Brain microvascular endothelial cell (primary cell): Measurements from ENCODE around the gene CDH4.

ENCODE experiments used
- DNase-seq: peaks from one replicate; pipeline ENCODE4 v3.0.0-alpha.2; 2020
- H3K27ac ChIP-seq: fragments of 250-450 bp; sonication (Bioruptor Pico); 2 replicates; pipeline ENCODE4 v1.5.1; 2020; ENCODE audit warnings: mild to moderate bottlenecking, moderate library complexity
- H3K27me3 ChIP-seq: fragments of 250-450 bp; sonication (Bioruptor Pico); replicated peaks from 2 replicates; pipeline ENCODE4 v1.5.1; 2020; ENCODE audit warnings: mild to moderate bottlenecking
- H3K36me3 ChIP-seq: fragments of 250-450 bp; sonication (Bioruptor Pico); replicated peaks from 2 replicates; pipeline ENCODE4 v1.5.1; 2020; ENCODE audit warnings: mild to moderate bottlenecking
- H3K4me3 ChIP-seq: 2 replicates; pipeline ENCODE4 v1.5.1; 2011; ENCODE audit warnings: low read depth, mild to moderate bottlenecking, control low read depth, low read length, moderate library complexity
- CTCF ChIP-seq: IDR thresholded peaks from 2 replicates; pipeline ENCODE4 v1.5.1; 2011; ENCODE audit warnings: low read depth, mild to moderate bottlenecking, moderate library complexity, low read length, control low read depth, inconsistent platforms; ENCODE audit errors: missing control alignments
- in situ Hi-C: cut with HindIII; loops from 2 replicates; pipeline ENCODE4 v1.10.0; 2017; ENCODE audit warnings: low sequenced_read_pairs, low pct_ligation_motif_present

The CDH4 gene

GRCh38 chr20:61441537-61441936 lies 189.5 kb downstream of the CDH4 start:
- Histone ChIP-seq H3K36me3 (no peaks in the 10 kb centered on the region), H3K27me3 (no peaks in the 10 kb centered on the region), H3K27ac (no peak overlapping the region), H3K4me3 (no peak overlapping the region)
- no peak for TF ChIP-seq CTCF
- in situ Hi-C loops = no loop called here
- no peak for DNase-seq

GRCh38 chr20:61442075-61442670 lies 190.1 kb downstream of the CDH4 start:
- no peaks in the 10 kb centered on the region for H3K27me3 ChIP-seq
- in situ Hi-C loops = no loop called here
- no peak for TF ChIP-seq CTCF
- no peak overlapping the region for H3K27ac ChIP-seq
- no peaks in the 10 kb centered on the region for H3K36me3 ChIP-seq
- H3K4me3 ChIP-seq = no peak overlapping the region
- DNase-seq = no peak

- H3K27me3 ChIP-seq = no peaks in the 10 kb centered on the region
- H3K4me3 ChIP-seq = no peak overlapping the region
- no peak for TF ChIP-seq CTCF
- no peak for DNase-seq
- no peak overlapping the region for H3K27ac ChIP-seq
- H3K36me3 ChIP-seq = no peaks in the 10 kb centered on the region
- in situ Hi-C loops = no loop called here
Measured at GRCh38 chr20:61442718-61443117, 190.7 kb downstream of the CDH4 start.

GRCh38 chr20:61443443-61444126 lies 191.5 kb downstream of the CDH4 start:
- Histone ChIP-seq H3K27ac (no peak overlapping the region), H3K36me3 (no peaks in the 10 kb centered on the region), H3K4me3 (no peak overlapping the region), H3K27me3 (no peaks in the 10 kb centered on the region)
- in situ Hi-C loops = no loop called here
- no peak for DNase-seq
- no peak for TF ChIP-seq CTCF

- H3K36me3 ChIP-seq = no peaks in the 10 kb centered on the region
- TF ChIP-seq CTCF = no peak
- H3K27ac ChIP-seq = no peak overlapping the region
- H3K4me3 ChIP-seq = no peak overlapping the region
- no peaks in the 10 kb centered on the region for H3K27me3 ChIP-seq
- in situ Hi-C loops = no loop called here
- DNase-seq = no peak
Measured at GRCh38 chr20:61444637-61445036, 192.6 kb downstream of the CDH4 start.

GRCh38 chr20:61445138-61445537 lies 193.1 kb downstream of the CDH4 start:
- no peak for TF ChIP-seq CTCF
- no peaks in the 10 kb centered on the region for H3K36me3 ChIP-seq
- no peaks in the 10 kb centered on the region for H3K27me3 ChIP-seq
- in situ Hi-C loops = no loop called here
- DNase-seq = no peak
- H3K4me3 ChIP-seq = no peak overlapping the region
- H3K27ac ChIP-seq = no peak overlapping the region
